BE2C (cell line): ENCODE results near the gene CD177.
"Not testable (repeated sequence)": the region's sequence is repeated elsewhere in the genome, so short reads cannot be mapped to it uniquely, and the experiment has no call there.

Source experiments
- DNase-seq: peaks from one replicate; pipeline ENCODE4 v3.0.0-alpha.2; 2020
- H3K27me3 ChIP-seq: fragments of 250-450 bp; sonication (Bioruptor Pico); 2 replicates; pipeline ENCODE4 v1.5.1; 2020; ENCODE audit warnings: mild to moderate bottlenecking
- H3K36me3 ChIP-seq: fragments of 250-450 bp; sonication (Bioruptor Pico); 2 replicates; pipeline ENCODE4 v1.5.1; 2020; ENCODE audit warnings: mild to moderate bottlenecking
- H3K4me1 ChIP-seq: fragments of 250-450 bp; sonication (Bioruptor Pico); 2 replicates; pipeline ENCODE4 v1.5.1; 2020
- H3K4me3 ChIP-seq: 2 replicates; pipeline ENCODE4 v1.5.1; 2011; ENCODE audit warnings: low read depth, low read length
- H3K9me3 ChIP-seq: fragments of 250-450 bp; sonication (Bioruptor Pico); 2 replicates; pipeline ENCODE4 v1.5.1; 2020
- CTCF ChIP-seq: IDR thresholded peaks from 2 replicates; pipeline ENCODE4 v1.5.1; 2012; ENCODE audit warnings: mild to moderate bottlenecking, low read depth, low read length

CD177 gene

GRCh38 chr19:43371909-43372308, 18.4 kb downstream of the CD177 start:
- no peak for TF ChIP-seq CTCF
- Histone ChIP-seq H3K4me1 (no peaks in the 10 kb centered on the region), H3K4me3 (no peak overlapping the region), H3K27me3 (no peaks in the 10 kb centered on the region), H3K9me3 (no peaks in the 10 kb centered on the region), H3K36me3 (no peaks in the 10 kb centered on the region)
- DNase-seq: no peak

GRCh38 chr19:43372462-43372861, 19.0 kb downstream of the CD177 start:
- Histone ChIP-seq H3K27me3 (no peaks in the 10 kb centered on the region), H3K36me3 (no peaks in the 10 kb centered on the region), H3K4me1 (no peaks in the 10 kb centered on the region), H3K9me3 (no peaks in the 10 kb centered on the region), H3K4me3 (no peak overlapping the region)
- TF ChIP-seq CTCF: no peak
- no peak for DNase-seq

GRCh38 chr19:43377624-43378023, 24.1 kb downstream of the CD177 start:
- H3K36me3 ChIP-seq, H3K4me1 ChIP-seq, H3K4me3 ChIP-seq, H3K27me3 ChIP-seq, H3K9me3 ChIP-seq, DNase-seq: not testable (repeated sequence)

- TF ChIP-seq CTCF: no peak
- no peaks in the 10 kb centered on the region for H3K9me3 ChIP-seq
- no peak overlapping the region for H3K4me3 ChIP-seq
- no peaks in the 10 kb centered on the region for H3K27me3 ChIP-seq
- no peaks in the 10 kb centered on the region for H3K36me3 ChIP-seq
- DNase-seq: no peak
- no peaks in the 10 kb centered on the region for H3K4me1 ChIP-seq
Measured at GRCh38 chr19:43380008-43380407, 26.5 kb downstream of the CD177 start.

- no peak overlapping the region for H3K4me3 ChIP-seq
- no peaks in the 10 kb centered on the region for H3K27me3 ChIP-seq
- no peaks in the 10 kb centered on the region for H3K4me1 ChIP-seq
- no peaks in the 10 kb centered on the region for H3K9me3 ChIP-seq
- no peak for DNase-seq
- no peaks in the 10 kb centered on the region for H3K36me3 ChIP-seq
- no peak for TF ChIP-seq CTCF
Measured at GRCh38 chr19:43380771-43381386, 27.4 kb downstream of the CD177 start.

GRCh38 chr19:43382586-43383216, 29.2 kb downstream of the CD177 start:
- not testable (repeated sequence) for H3K4me3 ChIP-seq, H3K4me1 ChIP-seq, H3K27me3 ChIP-seq, DNase-seq, H3K36me3 ChIP-seq, H3K9me3 ChIP-seq

- DNase-seq, H3K36me3 ChIP-seq, H3K4me3 ChIP-seq, H3K4me1 ChIP-seq, H3K27me3 ChIP-seq, H3K9me3 ChIP-seq: not testable (repeated sequence)
Measured at GRCh38 chr19:43383254-43383653, 29.8 kb downstream of the CD177 start.

- DNase-seq, H3K4me3 ChIP-seq, H3K9me3 ChIP-seq, H3K4me1 ChIP-seq, H3K27me3 ChIP-seq, H3K36me3 ChIP-seq: not testable (repeated sequence)
Measured at GRCh38 chr19:43383759-43384158, 30.3 kb downstream of the CD177 start.

- DNase-seq: peak; percentile 30
- H3K27me3 ChIP-seq, H3K4me1 ChIP-seq, H3K9me3 ChIP-seq, H3K4me3 ChIP-seq, H3K36me3 ChIP-seq: not testable (repeated sequence)
Measured at GRCh38 chr19:43390903-43391551, 37.5 kb downstream of the CD177 start.

GRCh38 chr19:43391552-43391935, 38.1 kb downstream of the CD177 start:
- not testable (repeated sequence) for H3K27me3 ChIP-seq, DNase-seq, H3K4me3 ChIP-seq, H3K4me1 ChIP-seq, H3K36me3 ChIP-seq, H3K9me3 ChIP-seq

GRCh38 chr19:43393501-43393900, 40.0 kb downstream of the CD177 start:
- H3K27me3 ChIP-seq, H3K36me3 ChIP-seq, H3K4me1 ChIP-seq, H3K4me3 ChIP-seq, H3K9me3 ChIP-seq, DNase-seq: not testable (repeated sequence)
